ENCODE data around the gene OMP. TPM values are rescaled to one million over a fixed set of nuclear protein-coding genes. Genes with fewer than 3 reads are reported as not detected.

OMP gene
- polyA plus RNA-seq, 1 donor from 2014 or later, result not detected

- H3F3A ChIP-seq (ENCODE audit: insufficient read depth, low read length, poor library complexity, severe bottlenecking), result no peaks in the 10 kb centered on the region
- H3K27me3 ChIP-seq (ENCODE audit: insufficient read depth, low read depth, low read length), result no peaks in the 10 kb centered on the region
- no peaks in the 10 kb centered on the region for H3K9me3 ChIP-seq (ENCODE audit: low read length)
- no peak overlapping the region for H3K27ac ChIP-seq (ENCODE audit: low read length)
- H2AFZ ChIP-seq (ENCODE audit: low read depth, low read length), result no peak overlapping the region
- H3K36me3 ChIP-seq (ENCODE audit: insufficient read depth, low read length), result no peaks in the 10 kb centered on the region
- H3K79me2 ChIP-seq (replicated peaks; ENCODE audit: insufficient read depth, low read length), result no peaks in the 10 kb centered on the region
- no peaks in the 10 kb centered on the region for H3K9me2 ChIP-seq (ENCODE audit: insufficient read depth, low read length)
- no peaks in the 10 kb centered on the region for H4K20me1 ChIP-seq (ENCODE audit: insufficient read depth)
- H3K4me2 ChIP-seq (ENCODE audit: low read length), result no peak overlapping the region
- no peak overlapping the region for H3K4me3 ChIP-seq (ENCODE audit: low read length)
- TF ChIP-seq EZH2 (IDR thresholded peaks at IDR 0.05; ENCODE audit: borderline replicate concordance, insufficient read depth, low read length, poor library complexity, severe bottlenecking) (no peak), EP300 (conservative IDR thresholded peaks at IDR 0.05; ENCODE audit: poor library complexity, severe bottlenecking) (no peak), TAF1 (IDR thresholded peaks at IDR 0.05; ENCODE audit: low read depth) (no peak), MXI1 (conservative IDR thresholded peaks at IDR 0.05; ENCODE audit: poor library complexity, severe bottlenecking) (no peak), SMC3 (conservative IDR thresholded peaks at IDR 0.05; ENCODE audit: poor library complexity) (no peak), POLR2AphosphoS5 (IDR thresholded peaks at IDR 0.05) (no peak), CTCF (IDR thresholded peaks at IDR 0.05; ENCODE audit: poor library complexity, severe bottlenecking) (no peak), RAD21 (conservative IDR thresholded peaks at IDR 0.05) (no peak), REST (IDR thresholded peaks at IDR 0.05; ENCODE audit: borderline replicate concordance) (no peak)
- no peak overlapping the region for H3K9ac ChIP-seq (ENCODE audit: low read length)
These were observed 18.0 kb upstream of the OMP start for GRCh38 chr11:77084581-77085191.

- Histone ChIP-seq H3K9me3 (ENCODE audit: low read length) (no peaks in the 10 kb centered on the region), H3K4me3 (ENCODE audit: low read length) (no peak overlapping the region), H3K27ac (ENCODE audit: low read length) (no peak overlapping the region), H3F3A (ENCODE audit: insufficient read depth, low read length, poor library complexity, severe bottlenecking) (no peaks in the 10 kb centered on the region), H3K36me3 (ENCODE audit: insufficient read depth, low read length) (no peaks in the 10 kb centered on the region), H2AFZ (ENCODE audit: low read depth, low read length) (no peak overlapping the region), H4K20me1 (ENCODE audit: insufficient read depth) (no peaks in the 10 kb centered on the region), H3K27me3 (ENCODE audit: insufficient read depth, low read depth, low read length) (no peaks in the 10 kb centered on the region), H3K9me2 (ENCODE audit: insufficient read depth, low read length) (no peaks in the 10 kb centered on the region), H3K79me2 (replicated peaks; ENCODE audit: insufficient read depth, low read length) (no peaks in the 10 kb centered on the region), H3K4me2 (ENCODE audit: low read length) (no peak overlapping the region), H3K9ac (ENCODE audit: low read length) (no peak overlapping the region)
- no peak for TF ChIP-seq RAD21 (conservative IDR thresholded peaks at IDR 0.05)
- no peak for TF ChIP-seq REST (IDR thresholded peaks at IDR 0.05; ENCODE audit: borderline replicate concordance)
- no peak for TF ChIP-seq EP300 (conservative IDR thresholded peaks at IDR 0.05; ENCODE audit: poor library complexity, severe bottlenecking)
- TF ChIP-seq POLR2AphosphoS5 (IDR thresholded peaks at IDR 0.05), result no peak
- no peak for TF ChIP-seq SMC3 (conservative IDR thresholded peaks at IDR 0.05; ENCODE audit: poor library complexity)
- no peak for TF ChIP-seq TAF1 (IDR thresholded peaks at IDR 0.05; ENCODE audit: low read depth)
- TF ChIP-seq MXI1 (conservative IDR thresholded peaks at IDR 0.05; ENCODE audit: poor library complexity, severe bottlenecking), result no peak
- no peak for TF ChIP-seq CTCF (IDR thresholded peaks at IDR 0.05; ENCODE audit: poor library complexity, severe bottlenecking)
- TF ChIP-seq EZH2 (IDR thresholded peaks at IDR 0.05; ENCODE audit: borderline replicate concordance, insufficient read depth, low read length, poor library complexity, severe bottlenecking), result no peak
These were observed 17.0 kb upstream of the OMP start for GRCh38 chr11:77085652-77086051.
